Smooth muscle cell of bladder (primary cell): ENCODE data around the gene WFS1. TPM values are rescaled to one million over a fixed set of nuclear protein-coding genes. Genes with fewer than 3 reads are reported as not detected.

Experiments used
- total RNA-seq: library from RNA; depleted of rRNA; stranded (reverse); fragments of >200 nt; gene quantifications from 2 replicates; pipeline ENCODE4 v1.2.3, GENCODE V29; 2014

Gene WFS1
- 24.0 and 27.3 TPM in 2 replicates for total RNA-seq

DNA sequence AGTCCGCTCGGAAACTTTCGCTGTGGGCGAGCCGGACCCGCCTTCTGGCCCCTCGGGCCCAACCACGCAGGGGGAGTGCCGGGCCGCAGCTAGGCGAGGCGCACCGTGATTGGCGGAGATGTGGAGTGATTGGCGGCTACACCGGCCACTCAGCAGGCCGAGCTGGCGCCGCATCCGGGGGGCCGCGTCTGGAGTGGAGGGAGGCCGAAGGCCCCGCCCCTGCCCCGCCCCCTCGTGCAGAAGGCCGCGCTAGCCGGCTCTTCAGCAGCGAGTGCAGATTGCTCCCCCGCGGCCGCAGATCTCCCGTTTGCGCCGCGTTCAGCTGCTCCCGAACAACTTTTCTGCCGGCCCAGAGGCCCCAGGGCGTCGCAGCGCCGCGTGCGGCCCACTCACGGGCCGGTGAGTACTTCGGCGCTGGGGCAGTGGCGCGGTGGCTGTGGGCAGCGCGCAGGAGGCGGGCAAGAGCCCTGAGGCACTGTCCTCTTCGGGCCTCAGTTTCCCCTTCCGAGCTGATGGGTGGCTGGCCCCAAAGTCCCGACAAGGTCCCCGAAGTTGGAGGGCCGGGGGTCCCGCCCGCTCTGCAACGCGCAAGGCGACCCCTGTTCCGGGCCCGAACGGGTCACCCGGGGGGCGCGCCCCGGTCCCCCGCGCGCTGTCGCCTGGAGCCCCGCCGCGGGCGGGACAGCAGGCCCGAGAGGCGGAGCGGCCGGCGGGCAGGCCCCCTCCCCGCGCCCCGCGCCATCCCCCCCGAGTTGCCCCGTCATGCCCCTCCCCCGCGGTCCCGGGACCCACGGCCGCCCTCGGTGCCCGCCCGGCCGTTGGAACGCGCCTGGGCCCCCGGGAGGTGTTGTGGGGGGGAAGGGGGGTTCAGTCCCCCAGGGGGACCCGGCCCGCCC is at the start of gene WFS1:
TSS of gene WFS1 (plus strand) at position 235 of the 896 bp plus-strand sequence. CDS start 7,606 bp downstream, outside the sequence.

Other genes with a start within 250 kb of the WFS1 start
- under 0.01 TPM in 1 of 2 replicates, not detected in the other for gene JAKMIP1, start 69.3 kb upstream of the WFS1 start, total RNA-seq
- not detected in 2 replicates for gene PPP2R2C, start 202.8 kb downstream of the WFS1 start, total RNA-seq